Measurements from ENCODE around the gene RTF2.
"Not testable (repeated sequence)": the region's sequence is repeated elsewhere in the genome, so short reads cannot be mapped to it uniquely, and the experiment has no call there.

Gene RTF2

DNA sequence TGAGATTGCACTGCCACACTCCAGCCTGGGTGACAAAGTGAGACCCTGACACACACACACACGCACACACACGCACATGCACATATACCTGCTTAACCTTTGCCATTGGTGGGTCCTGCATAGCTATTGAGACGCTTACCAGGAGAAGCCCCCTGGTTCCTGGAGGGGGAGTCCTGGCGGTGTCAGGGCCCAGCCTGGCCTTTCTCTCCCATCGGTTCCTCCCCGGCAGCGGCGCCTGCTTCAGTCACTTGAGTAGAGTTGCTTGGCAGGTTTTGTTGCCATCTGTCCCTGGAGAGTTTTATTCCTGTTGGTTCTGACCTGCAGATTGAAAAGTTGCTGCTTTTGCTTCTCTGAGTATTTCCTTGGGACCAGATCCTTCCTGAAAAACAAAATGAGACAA, 35.5 kb downstream of the RTF2 start:
- DNase-seq = no peak

DNA sequence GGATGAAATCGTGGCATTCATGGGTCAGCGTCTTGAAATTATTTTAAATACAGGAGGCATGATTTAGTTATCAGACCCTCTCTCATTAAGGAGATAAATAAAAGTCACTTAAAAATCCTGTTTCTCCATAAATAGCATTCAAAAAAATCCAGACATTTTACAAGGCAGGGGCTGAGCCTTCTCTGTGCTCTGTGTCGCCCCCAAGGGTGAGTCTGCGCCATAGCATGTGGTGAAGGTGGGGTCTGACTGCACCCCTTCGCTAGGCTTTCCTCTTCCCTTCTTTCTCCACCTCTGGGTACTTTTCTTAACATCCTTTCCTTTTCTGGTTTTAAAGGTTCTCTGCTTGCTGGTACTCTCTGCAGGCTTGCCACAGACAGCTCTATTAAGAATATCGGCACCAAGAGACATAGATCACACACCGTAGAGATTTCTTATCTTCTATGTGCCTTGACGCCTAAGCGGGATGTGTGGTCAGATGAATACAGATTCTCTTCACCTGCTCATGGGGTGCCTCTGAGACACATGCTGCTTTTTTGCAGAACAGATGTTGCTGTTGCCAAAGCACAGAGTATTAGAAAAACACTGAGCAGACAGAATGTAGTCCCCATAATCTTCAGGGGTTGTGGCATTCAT, 36.1 kb downstream of the RTF2 start:
- no peak for DNase-seq

DNA sequence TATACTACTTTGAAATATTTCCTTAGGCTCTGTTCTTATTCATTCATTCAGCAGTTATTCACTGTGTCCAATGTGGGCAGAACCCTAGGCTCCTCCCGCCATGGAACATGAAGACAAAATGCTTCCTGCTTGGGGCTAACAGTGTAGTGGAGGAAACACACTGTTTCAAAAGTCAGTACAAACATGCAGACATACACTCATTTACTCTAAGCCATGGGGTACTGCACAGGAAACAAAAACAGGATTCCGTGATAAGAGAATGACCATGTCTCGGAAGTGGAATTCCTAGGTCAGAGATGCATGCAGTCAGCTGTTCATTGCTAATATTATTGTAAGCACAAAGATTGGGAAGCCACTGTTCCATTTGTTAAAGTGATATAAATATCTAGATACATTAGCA, 37.7 kb downstream of the RTF2 start:
- no peak for DNase-seq

DNA sequence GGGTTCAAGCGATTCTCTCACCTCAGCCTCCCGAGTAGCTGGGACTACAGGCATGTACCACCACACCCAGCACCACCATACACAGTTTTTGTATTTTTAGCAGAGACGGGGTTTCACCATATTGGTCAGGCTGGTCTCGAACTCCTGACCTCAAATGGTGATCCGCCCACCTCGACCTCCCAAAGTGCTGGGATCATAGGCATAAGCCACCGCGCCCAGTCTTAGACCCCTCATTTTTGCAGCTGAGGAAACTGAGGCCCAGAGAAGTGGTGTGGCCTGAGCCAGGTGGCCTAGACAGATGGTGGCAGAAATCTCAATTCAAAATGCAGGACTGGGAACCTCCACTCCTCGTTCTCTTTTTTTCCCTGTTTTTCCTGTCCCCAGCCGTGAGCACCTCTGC, 43.5 kb downstream of the RTF2 start:
- no peak for DNase-seq

DNA sequence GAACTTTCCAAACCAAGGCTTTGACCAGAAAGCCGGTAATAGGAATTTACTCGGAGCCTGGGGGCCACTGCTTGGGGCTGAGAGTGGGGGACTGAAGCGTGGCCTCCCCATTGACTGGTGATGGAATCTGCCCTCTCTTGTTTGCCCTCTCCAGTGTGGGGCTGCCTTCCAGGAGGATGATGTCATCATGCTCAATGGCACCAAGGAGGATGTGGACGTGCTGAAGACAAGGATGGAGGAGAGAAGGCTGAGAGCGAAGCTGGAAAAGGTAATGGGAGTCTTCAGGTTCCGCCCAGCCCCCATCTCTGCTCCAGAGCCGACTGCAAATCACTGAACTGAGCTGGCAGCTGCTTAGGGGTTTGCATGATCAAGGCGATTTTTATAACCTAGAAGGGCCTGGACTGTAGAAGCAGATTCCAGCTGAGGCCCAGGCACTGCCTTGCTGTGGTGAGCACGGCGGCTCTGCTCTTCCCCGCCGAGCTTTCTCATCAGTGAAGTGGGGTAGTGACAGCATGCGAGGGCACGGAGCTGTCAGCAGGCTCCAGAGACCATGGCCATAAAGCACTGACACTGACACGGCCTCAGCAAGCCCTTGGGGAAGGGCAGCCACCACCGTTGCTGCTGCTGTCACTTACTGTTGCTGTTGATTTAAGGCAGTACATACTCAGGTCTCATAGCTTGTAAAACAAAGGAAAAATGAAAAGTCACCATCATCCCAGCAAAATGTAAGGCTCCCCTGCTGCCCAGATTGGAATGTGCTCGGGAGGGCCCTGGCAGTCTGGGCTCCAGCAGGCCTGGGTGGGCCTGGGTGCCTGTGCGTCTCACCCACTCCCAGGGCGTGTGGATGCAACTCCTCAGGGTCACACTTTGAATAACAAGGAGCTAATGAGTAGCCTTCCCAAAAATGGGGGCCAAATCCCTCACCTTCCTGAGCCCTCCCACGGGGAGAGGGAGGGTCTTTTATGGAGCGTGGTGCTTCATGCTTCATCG, 45.0 kb downstream of the RTF2 start:
- no peak for DNase-seq

DNA sequence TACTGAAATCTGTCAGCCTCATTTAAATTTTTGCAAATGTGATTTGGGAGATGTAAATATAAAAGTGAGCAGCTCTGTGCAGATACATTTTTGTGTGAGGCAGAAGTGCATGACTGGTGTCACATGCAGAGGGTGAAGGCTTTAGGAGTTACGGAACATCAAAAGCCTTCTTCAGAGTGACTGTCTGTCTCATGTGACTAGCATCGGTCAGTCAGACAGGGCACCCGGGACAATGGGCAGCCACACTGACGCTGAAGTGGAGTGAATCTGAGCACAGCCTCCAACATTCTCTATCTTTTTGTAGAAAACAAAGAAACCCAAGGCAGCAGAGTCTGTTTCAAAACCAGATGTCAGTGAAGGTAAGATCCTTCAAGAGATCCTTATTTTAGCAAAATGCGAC, 48.2 kb downstream of the RTF2 start:
- DNase-seq = no peak

DNA sequence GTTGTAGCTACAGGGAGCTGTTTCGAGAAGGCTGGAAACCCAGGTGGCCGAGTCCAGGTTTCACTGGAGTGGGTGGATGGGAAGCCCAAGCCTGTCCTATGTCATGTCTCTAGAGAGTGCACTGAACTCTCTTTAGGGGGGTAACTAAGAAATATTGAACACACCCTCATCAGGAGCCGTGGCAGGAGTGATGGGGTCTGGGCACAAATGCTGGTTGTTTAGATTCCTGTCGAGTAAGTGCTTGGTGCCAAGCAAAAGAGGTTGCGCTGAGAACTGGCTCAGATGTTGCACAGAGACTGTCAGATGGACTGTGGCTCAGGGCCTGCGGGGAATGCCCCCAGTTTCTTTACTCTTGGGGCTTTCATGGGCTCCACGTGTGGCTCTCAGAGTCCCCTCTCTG, 48.8 kb downstream of the RTF2 start:
- no peak for DNase-seq

DNA sequence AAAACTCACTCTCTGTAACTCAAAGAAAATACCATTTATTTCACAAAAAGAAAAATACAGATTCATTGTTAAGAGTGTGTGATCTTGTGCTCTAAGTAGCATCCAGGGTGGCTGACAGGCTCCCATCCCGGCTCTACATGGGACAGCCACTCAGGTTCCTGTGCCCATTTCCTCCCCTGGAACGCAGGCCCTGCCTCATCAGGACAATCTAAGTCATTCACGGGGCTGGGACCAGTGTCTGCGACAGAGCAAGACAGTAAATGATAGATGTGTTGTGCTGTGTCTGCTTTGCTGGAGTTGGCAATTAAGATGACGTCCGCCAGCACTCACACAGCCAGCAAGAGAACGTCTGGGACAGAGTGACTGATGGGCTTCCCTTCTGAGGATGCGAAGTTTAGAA, 49.2 kb downstream of the RTF2 start:
- no peak for DNase-seq

DNA sequence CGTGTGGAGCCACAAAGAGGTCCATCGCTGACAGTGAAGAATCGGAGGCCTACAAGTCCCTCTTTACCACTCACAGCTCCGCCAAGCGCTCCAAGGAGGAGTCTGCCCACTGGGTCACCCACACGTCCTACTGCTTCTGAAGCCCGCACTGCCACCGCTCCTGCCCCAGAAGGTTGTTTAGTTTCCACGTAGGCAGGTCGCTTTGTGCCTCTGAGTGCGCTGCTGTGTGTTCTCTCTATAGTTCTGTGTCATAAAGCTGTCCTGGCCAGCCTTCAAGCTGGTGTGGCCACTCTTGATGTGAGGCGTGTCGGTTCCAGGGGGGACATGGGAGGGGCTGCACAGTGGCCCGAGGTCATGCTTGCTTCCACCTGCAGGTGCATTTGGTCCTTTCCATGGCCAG, 49.7 kb downstream of the RTF2 start:
- DNase-seq = no peak

DNA sequence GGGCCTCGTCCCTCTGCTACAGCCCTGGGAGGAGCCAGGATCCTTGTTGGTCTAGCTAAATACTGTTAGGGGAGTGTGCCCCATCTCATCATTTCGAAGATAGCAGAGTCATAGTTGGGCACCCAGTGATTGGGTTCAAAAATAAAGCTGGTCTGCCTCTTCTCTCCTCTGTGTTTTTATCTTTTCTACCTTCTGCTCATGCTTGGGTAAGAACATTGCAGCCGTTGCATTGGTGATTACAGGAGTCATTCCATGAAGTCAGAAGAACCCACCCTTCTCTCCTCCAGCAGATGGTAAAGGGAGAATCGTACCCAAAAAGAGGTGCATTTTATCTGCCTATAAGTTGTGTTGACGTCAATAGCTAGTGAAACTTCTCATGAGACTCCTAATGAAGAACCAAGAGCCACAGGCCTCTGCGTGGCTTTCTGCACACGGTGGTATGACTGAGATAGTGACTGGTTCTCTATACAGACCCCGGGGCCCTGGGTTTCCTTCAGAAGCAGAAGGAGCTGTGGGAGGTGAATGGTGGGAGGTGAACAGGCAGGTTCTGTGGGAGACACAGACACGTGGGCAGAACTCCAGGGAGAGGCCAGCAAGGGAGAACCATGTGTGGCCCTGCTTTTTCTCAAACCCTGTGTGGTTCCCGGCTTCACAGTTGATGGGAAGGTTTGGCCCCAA, 50.4 kb downstream of the RTF2 start:
- DNase-seq = no peak

DNA sequence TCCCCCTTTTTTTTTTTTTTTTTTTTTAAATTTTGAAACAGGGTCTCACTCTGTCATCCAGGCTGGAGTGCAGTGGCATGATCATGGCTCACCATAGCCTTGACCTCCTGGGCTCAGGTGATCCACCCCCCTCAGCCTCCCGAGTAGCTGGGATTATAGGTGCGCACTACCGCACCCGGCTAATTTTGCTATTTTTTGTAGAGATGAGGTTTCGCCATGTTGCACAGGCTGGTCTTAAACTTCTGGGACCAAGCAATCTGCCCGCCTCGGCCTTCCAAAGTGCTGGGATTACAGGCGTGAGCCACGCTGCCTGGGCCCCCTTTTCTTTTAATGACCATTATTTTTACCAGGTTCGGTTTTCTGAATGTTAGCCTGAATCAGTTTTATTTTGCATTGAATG, 51.1 kb downstream of the RTF2 start:
- DNase-seq = no peak

DNA sequence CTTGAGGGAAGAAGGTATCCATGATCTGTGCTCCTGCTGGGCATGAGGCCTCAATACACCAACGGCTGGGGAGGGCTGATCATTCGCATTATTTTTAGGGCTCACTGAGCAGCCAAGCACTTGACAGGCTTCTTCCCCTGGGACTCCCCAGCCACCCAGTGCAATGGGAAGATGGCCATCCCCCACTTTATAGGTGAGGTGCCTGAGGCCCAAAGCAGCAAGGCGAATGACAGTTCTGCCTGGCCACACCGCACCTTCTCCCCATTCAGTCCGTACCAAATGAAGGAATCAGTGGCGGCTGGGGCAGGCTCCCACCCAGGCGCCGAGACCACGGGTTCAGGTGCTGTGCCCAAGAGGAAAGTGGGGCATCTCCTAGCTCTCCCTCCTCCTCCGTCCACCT, 51.8 kb downstream of the RTF2 start:
- DNase-seq = no peak

DNA sequence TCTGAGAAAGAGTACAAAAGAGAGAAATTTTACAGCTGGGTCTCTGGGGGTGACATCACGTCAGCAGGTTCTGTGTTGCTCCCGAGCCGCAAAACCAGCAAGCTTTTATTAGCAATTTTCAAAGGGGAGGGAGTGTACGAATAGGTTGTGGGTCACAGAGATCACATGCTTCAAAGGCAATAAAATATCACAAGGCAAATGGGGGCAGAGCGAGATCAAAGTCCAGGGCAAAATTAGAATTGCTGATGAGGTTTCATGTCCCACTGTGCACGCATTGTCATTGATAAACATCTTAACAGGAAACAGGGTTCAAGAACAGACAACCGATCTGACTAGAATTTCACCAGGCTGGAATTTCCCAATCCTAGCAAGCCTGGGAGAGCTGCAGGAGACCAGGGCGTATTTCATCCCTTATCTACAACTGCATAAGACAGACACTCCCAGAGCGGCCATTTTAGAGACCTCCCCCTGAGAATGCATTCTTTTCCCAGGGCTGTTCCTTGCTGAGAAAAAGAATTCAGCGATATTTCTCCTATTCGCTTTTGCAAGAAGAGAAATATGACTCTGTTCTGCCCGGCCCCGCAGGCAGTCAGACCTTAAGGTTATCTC, 52.4 kb downstream of the RTF2 start:
- DNase-seq = not testable (repeated sequence)

DNA sequence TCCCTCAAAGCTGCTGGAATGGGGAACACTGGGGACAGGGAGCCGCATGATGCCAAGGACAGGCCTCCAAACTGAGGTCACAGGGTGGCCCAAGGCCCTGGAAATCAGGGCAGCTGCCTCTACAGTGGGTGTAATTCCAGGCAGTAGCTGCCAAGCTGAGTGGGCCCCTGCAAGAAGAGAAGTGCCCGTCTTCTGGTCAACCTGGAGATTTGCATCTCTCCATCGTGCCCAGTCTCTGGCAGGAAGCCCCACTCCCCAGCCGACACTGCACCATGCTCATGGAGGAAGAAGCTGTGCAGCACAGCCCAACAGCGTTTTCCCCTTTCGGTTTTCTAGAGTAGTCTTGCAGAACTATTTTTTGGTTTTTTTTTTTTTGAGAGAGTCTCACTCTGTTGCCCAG, 53.9 kb downstream of the RTF2 start:
- no peak for DNase-seq

DNA sequence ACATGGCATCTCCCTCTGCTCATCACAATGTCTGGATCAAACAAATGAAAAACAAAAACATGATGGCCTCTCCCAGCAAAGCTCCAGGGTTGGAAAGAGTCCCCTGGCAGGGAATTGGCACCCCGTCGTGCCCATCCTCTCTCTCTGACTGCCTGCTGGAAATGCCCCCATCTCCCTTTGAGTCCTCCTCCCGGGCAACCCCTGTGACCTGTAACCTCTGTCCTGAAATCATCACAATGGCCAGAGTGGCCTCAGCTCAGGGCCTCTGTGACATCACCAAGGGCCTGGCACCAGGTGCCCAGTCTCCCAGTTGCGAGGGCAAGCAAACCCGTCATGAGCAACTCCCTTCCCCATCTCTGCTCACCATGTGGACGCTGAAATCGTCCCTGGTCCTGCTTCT, 56.0 kb downstream of the RTF2 start, which contains the start of gene FAM209A:
Gene FAM209A (plus strand): TSS at position 301 of the 400 bp plus-strand sequence. CDS start 65 bp downstream, at position 366.
- DNase-seq = not testable (repeated sequence)

DNA sequence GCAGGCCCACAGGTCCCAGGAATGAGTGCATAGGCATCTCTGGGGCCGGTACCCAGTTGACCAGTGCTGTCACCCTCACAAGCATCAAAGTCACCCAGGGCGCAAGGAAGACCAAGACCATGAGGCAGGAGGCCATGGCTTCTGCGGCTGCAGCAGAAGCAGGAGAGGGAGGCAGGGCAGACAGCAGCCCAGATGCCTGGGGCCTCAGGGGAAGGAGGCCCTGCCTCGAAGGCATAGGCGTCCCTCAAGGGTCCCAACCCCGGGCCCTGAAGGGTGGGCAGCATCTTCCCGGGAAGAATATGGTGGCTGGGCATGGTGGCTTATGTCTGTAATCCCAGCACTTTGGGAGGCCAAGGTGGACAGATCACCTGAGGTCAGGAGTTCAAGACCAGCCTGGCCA, 59.1 kb downstream of the RTF2 start:
- DNase-seq = no peak

DNA sequence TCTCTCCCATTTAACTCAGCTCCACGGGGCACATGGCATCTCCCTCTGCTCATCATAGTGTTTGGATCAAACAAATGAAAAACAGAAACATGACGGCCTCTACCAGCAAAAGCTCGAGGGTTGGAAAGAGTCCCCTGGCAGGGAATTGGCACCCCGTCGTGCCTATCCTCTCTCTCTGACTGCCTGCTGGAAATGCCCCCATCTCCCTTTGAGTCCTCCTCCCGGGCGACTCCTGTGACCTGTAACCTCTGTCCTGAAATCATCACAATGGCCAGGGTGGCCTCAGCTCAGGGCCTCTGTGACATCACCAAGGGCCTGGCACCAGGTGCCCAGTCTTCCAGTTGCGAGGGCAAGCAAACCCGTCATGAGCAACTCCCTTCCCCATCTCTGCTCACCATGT, 64.5 kb downstream of the RTF2 start, which contains the start of gene FAM209B:
Gene FAM209B (plus strand): TSS at position 301 of the 400 bp plus-strand sequence. CDS start 96 bp downstream, at position 397.
- DNase-seq = not testable (repeated sequence)

DNA sequence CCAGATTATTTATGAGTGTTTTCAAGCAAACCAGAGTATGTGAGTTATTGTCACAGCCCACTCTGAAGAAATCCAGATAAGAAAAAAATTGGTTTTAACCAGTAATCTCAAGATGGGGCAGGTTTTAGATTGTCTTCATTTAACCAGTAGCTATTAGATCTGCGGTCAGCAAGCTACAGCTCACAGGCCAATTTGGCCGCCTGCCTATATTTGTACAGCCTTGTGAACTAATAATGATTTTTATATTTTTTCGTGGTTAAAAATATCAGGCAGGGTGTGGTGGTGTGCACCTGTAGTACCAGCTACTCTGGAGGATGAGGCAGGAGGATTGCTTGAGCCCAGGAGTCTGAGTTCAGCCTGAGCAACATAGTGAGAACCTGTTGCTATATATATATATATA, 69.6 kb downstream of the RTF2 start:
- DNase-seq = no peak

DNA sequence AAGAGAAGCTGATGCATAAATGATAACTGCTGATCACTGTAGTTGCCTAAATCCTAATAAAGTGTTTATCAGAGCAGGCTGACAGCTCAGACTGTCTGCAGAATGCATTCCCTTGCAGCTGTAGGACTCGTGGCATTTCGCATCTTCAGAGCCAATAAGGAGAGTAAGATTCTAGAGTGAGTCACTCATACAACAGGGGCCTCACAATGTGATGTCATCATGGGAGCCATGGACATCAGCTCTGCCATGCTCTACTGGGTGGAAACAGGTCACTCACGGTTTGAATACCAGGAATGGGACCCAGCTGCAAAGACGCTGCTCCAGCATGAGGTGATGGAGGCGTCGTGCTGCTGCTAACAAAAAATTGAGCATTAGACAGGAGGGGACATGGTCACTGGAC, 72.0 kb downstream of the RTF2 start:
- no peak for DNase-seq

DNA sequence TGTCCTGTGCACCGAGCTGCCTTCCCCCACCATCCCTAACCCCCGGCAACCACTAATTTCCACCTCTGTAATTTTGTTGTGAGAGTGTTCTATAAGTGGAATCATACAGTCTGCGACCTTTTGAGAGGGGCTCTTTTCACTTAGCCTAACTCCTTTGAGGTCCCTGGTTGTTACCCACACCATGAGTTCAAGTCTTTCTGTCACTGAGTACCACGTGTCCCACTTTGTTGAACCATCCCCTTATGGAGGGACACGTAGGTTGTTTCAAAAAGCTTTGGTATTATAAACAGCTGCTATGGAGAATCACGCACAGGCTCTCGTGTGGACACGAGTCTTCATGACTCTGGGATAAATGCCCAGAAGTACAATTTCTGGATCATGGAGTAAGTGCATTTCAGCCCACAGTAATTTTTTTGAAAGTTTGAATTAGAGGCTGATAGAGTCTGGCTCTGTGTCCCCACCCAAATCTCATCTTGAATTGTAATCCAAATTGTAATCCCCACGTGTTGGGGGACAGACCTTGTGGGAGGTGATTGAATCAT, 74.1 kb downstream of the RTF2 start:
- no peak for DNase-seq

DNA sequence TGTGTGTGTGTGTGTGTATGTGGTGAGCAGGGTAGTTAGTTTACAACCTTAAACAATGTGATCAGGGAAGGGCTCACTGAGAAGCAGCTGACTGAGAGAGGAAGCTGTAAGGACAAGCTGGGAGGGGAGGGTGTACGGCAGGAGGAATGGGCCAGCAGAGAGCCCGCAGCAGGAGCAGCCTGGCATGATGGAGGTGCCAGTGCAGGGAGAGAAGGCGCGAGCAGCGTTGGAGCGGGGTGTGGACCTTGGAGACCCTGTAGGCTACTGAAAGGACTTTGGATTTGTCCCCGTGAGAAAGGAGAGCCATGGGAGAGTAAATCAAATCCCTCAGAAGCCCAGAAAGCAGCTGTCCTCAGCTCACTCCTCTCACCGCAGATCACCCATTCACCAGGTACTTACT, 83.1 kb downstream of the RTF2 start:
- no peak for DNase-seq

DNA sequence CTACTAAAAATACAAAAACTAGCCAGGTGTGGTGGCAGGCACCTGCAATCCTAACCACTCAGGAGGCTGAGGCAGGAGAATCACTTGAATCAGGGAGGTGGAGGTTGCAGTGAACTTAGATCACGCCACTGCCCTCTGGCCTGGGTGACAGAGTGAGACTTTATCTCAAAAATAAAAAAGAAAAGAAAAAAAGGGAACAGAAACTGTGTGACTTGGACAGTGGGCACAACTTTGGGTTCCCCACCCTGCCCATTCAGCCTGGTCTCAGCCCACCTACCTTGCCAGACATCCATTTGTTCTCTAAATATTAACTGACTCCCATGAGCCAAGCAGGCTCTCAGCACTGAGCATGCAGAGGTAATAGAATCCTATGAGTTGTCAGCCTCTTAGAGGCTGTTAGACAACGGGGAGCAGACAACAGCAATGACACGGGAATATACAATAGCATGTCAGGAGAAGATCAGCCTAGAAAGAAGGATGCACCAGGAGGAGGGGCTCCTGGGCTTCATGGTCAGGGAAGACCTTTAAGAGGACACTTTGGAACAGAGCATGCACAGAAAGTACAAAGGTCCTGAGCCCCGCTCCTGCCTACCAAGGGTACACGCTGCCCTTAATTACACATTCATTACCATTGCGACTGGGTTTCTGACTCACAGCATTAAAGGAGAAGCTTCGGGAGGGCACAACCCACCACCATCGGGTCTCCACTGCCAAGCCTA, 84.6 kb downstream of the RTF2 start:
- DNase-seq = no peak

Measured in effector CD8-positive, alpha-beta T cell (primary cell).